GM21723 (cell line): ENCODE data around the gene MROH2B.

Experiments used
- ATAC-seq: cut with Tn5 transposase; IDR thresholded peaks from one replicate; pipeline ENCODE4 v1.9.1; 2021; ENCODE audit warnings: mild to moderate bottlenecking, moderate library complexity; ENCODE audit not compliant: unreplicated experiment

Gene MROH2B

GRCh38 chr5:40973364-40974004 is 97.7 kb downstream of the MROH2B start:
- ATAC-seq, result no peak

- no peak for ATAC-seq
These were observed 98.7 kb downstream of the MROH2B start for GRCh38 chr5:40972434-40972833.

GRCh38 chr5:40962207-40962955 is 108.8 kb downstream of the MROH2B start:
- ATAC-seq, result no peak

GRCh38 chr5:40960037-40960436 is 111.1 kb downstream of the MROH2B start:
- no peak for ATAC-seq

GRCh38 chr5:40958811-40959210 is 112.3 kb downstream of the MROH2B start:
- no peak for ATAC-seq

GRCh38 chr5:40957048-40957447 is 114.1 kb downstream of the MROH2B start:
- ATAC-seq, result no peak

- ATAC-seq, result no peak
These were observed 115.8 kb downstream of the MROH2B start for GRCh38 chr5:40955313-40955712.
